H1 (cell line): Measurements from ENCODE around the gene PREX1. TPM values are rescaled to one million over a fixed set of nuclear protein-coding genes. Genes with fewer than 3 reads are reported as not detected.

Experiments
- CTCF ChIA-PET: fragments of 300-600 bp; sonication (Branson Sonifier 250); formaldehyde crosslinking; loops from one replicate; lab custom pipeline; 2021; ENCODE audit not compliant: partially characterized antibody; lab: Charles Lee
- POLR2A ChIA-PET: fragments of 300-600 bp; sonication (Branson Sonifier 250); formaldehyde crosslinking; loops from one replicate; lab custom pipeline; 2021; ENCODE audit warnings: inconsistent platforms; ENCODE audit not compliant: partially characterized antibody; lab: Charles Lee
- DNase-seq, 2 experiments: peaks; one replicate each; pipeline versions ENCODE4 v3.0.0 to v3.0.0-alpha.2; 2010 to 2022; ENCODE audit warnings: low spot score in 2 of 2, low read depth in 1 of 2, mixed read lengths in 1 of 2
- FAIRE-seq: peaks from 2 replicates; lab custom pipeline; 2011; peaks lifted over from hg19 to GRCh38; lab: Jason Lieb, UNC
- H2AFZ ChIP-seq: 2 replicates; pipeline ENCODE4 v1.8.1; 2012; ENCODE audit warnings: low read length, inconsistent platforms
- H2AK5ac ChIP-seq: 2 replicates; pipeline ENCODE4 v1.6.1; 2013; ENCODE audit warnings: low read depth, low read length
- H2BK120ac ChIP-seq: replicated peaks from 2 replicates; pipeline ENCODE3; 2013; ENCODE audit warnings: low read depth, low read length, inconsistent platforms
- H2BK12ac ChIP-seq: 2 replicates; pipeline ENCODE4 v1.6.1; 2013; ENCODE audit warnings: low read depth, low read length
- H2BK15ac ChIP-seq: 2 replicates; pipeline ENCODE4 v1.6.1; 2013; ENCODE audit warnings: low read length
- H2BK20ac ChIP-seq: 2 replicates; pipeline ENCODE4 v1.6.1; 2013; ENCODE audit warnings: low read length
- H2BK5ac ChIP-seq: 2 replicates; pipeline ENCODE4 v1.6.1; 2013; ENCODE audit warnings: low read depth, low read length
- H3K14ac ChIP-seq: 2 replicates; pipeline ENCODE4 v1.6.1; 2013; ENCODE audit warnings: inconsistent platforms; ENCODE audit not compliant: insufficient read length
- H3K18ac ChIP-seq: 2 replicates; pipeline ENCODE4 v1.6.1; 2013; ENCODE audit warnings: low read length; ENCODE audit errors: extremely low read depth
- H3K23ac ChIP-seq: 2 replicates; pipeline ENCODE4 v1.6.1; 2013; ENCODE audit warnings: inconsistent platforms; ENCODE audit not compliant: insufficient read length
- H3K23me2 ChIP-seq: 2 replicates; pipeline ENCODE4 v1.6.1; 2013; ENCODE audit warnings: low read depth, low read length
- H3K27ac ChIP-seq: 2 replicates; pipeline ENCODE4 v1.6.1; 2011; ENCODE audit warnings: low read depth, low read length, inconsistent platforms
- H3K27me3 ChIP-seq, 4 experiments: replicated peaks in 1 of 4; 1 replicate in 1 of 4; 2 replicates in 3 of 4; pipeline versions ENCODE4 v1.6.1 to v1.8.1; 2011 to 2013; ENCODE audit warnings: low read length in 3 of 4, mild to moderate bottlenecking in 3 of 4, inconsistent platforms in 2 of 4, mixed read lengths in 2 of 4, moderate library complexity in 1 of 4; ENCODE audit not compliant: control insufficient read depth in 3 of 4, insufficient read depth in 3 of 4; ENCODE audit errors: extremely low read depth in 1 of 4
- H3K36me3 ChIP-seq, 4 experiments: 2 replicates each; pipeline versions ENCODE4 v1.6.1 to v1.8.1; 2011 to 2013; ENCODE audit warnings: mild to moderate bottlenecking in 4 of 4, low read length in 3 of 4, moderate library complexity in 2 of 4, control low read depth in 1 of 4, inconsistent platforms in 1 of 4; ENCODE audit not compliant: insufficient read depth in 4 of 4, control insufficient read depth in 2 of 4
- H3K4ac ChIP-seq: replicated peaks from 2 replicates; pipeline ENCODE3; 2013; ENCODE audit warnings: low read length, low read depth, mixed read lengths, inconsistent platforms; ENCODE audit not compliant: insufficient read length
- H3K4me1 ChIP-seq, 4 experiments: replicated peaks in 1 of 4; 1 replicate in 1 of 4; 2 replicates in 3 of 4; pipeline versions ENCODE4 v1.6.1 to v1.8.1; 2011 to 2013; ENCODE audit warnings: low read length in 3 of 4, inconsistent platforms in 2 of 4, mixed read lengths in 1 of 4; ENCODE audit not compliant: insufficient read depth in 4 of 4, control insufficient read depth in 3 of 4
- H3K4me2 ChIP-seq, 2 experiments: 2 replicates each; pipeline versions ENCODE4 v1.6.1 to v1.8.1; 2011 to 2013; ENCODE audit warnings: low read depth in 2 of 2, low read length in 2 of 2, control low read depth in 1 of 2, inconsistent platforms in 1 of 2, mild to moderate bottlenecking in 1 of 2; ENCODE audit not compliant: insufficient read depth in 1 of 2
- H3K4me3 ChIP-seq, 4 experiments: fragments of 200-600, 300-600 bp in 1 of 4; sonication (generic), shearing (Covaris generic), sonication (Bioruptor Twin) in 1 of 4; 2 replicates each; pipeline versions ENCODE4 v1.5.1 to v1.8.1; 2011 to 2016; ENCODE audit warnings: low read length in 4 of 4, low read depth in 3 of 4, control low read depth in 2 of 4, inconsistent platforms in 2 of 4, mild to moderate bottlenecking in 2 of 4, mixed read lengths in 1 of 4, moderate library complexity in 1 of 4; ENCODE audit not compliant: insufficient read depth in 2 of 4; ENCODE audit errors: extremely low read depth in 1 of 4
- H3K56ac ChIP-seq: replicated peaks from 2 replicates; pipeline ENCODE3; 2013; ENCODE audit warnings: low read depth, mild to moderate bottlenecking, mixed read lengths, low read length, inconsistent platforms; ENCODE audit not compliant: insufficient read length
- H3K79me1 ChIP-seq: 2 replicates; pipeline ENCODE4 v1.6.1; 2013; ENCODE audit warnings: low read depth, low read length, control low read depth
- H3K79me2 ChIP-seq, 2 experiments: 2 replicates each; pipeline versions ENCODE4 v1.6.1 to v1.8.1; 2012 to 2013; ENCODE audit warnings: low read length in 2 of 2, mild to moderate bottlenecking in 2 of 2, inconsistent platforms in 1 of 2; ENCODE audit not compliant: insufficient read depth in 2 of 2, control insufficient read depth in 1 of 2
- H3K9ac ChIP-seq, 4 experiments: replicated peaks in 1 of 4; 1 replicate in 1 of 4; 2 replicates in 3 of 4; pipeline versions ENCODE4 v1.6.1 to v1.8.1; 2011 to 2013; ENCODE audit warnings: low read depth in 3 of 4, low read length in 3 of 4, control low read depth in 2 of 4, mild to moderate bottlenecking in 2 of 4, moderate library complexity in 2 of 4, inconsistent platforms in 1 of 4; ENCODE audit errors: extremely low read depth in 1 of 4
- H3K9me3 ChIP-seq, 2 experiments: 2 replicates each; pipeline versions ENCODE4 v1.6.1 to v1.8.1; 2012 to 2013; ENCODE audit warnings: mild to moderate bottlenecking in 2 of 2, moderate library complexity in 2 of 2, control low read depth in 1 of 2, inconsistent platforms in 1 of 2, low read depth in 1 of 2, low read length in 1 of 2, mixed read lengths in 1 of 2; ENCODE audit not compliant: insufficient read depth in 2 of 2
- H4K20me1 ChIP-seq, 2 experiments: replicated peaks in 1 of 2; 2 replicates each; pipeline versions ENCODE3 to v1.8.1; 2011 to 2013; ENCODE audit warnings: inconsistent platforms in 2 of 2, low read length in 2 of 2, mild to moderate bottlenecking in 1 of 2; ENCODE audit not compliant: insufficient read depth in 2 of 2, control insufficient read depth in 1 of 2
- H4K5ac ChIP-seq: 2 replicates; pipeline ENCODE4 v1.6.1; 2013; ENCODE audit warnings: low read length, low read depth, mixed read lengths, inconsistent platforms; ENCODE audit not compliant: insufficient read length
- H4K8ac ChIP-seq: 2 replicates; pipeline ENCODE4 v1.8.0; 2013; ENCODE audit warnings: mild to moderate bottlenecking, moderate library complexity, low read length, inconsistent platforms; ENCODE audit not compliant: insufficient read depth; ENCODE audit errors: extremely low read depth
- H4K91ac ChIP-seq: replicated peaks from 2 replicates; pipeline ENCODE3; 2013; ENCODE audit warnings: low read length, mixed read lengths, inconsistent platforms; ENCODE audit not compliant: insufficient read length
- ATF3 ChIP-seq: IDR thresholded peaks from 2 replicates; pipeline ENCODE4 v1.6.1; 2011; ENCODE audit warnings: low read depth, mild to moderate bottlenecking, low read length; ENCODE audit not compliant: insufficient read depth
- BCL11A ChIP-seq, 2 experiments: IDR thresholded peaks; one replicate each; pipeline ENCODE4 v1.6.1; 2011; ENCODE audit warnings: low read depth in 2 of 2, low read length in 2 of 2, mild to moderate bottlenecking in 2 of 2
- KDM5A ChIP-seq: fragments of 200-600 bp; IDR thresholded peaks from 2 replicates; pipeline ENCODE4 v1.7.1; 2012; ENCODE audit warnings: mild to moderate bottlenecking, low read length, inconsistent platforms, mixed read lengths
- MAFK ChIP-seq: IDR thresholded peaks from 2 replicates; pipeline ENCODE4 v1.6.1; 2012; ENCODE audit warnings: low read depth, mild to moderate bottlenecking, improper control_type of control experiment, low read length
- NANOG ChIP-seq: IDR thresholded peaks from 2 replicates; pipeline ENCODE4 v1.6.1; 2011; ENCODE audit warnings: low read length, low read depth, mild to moderate bottlenecking, inconsistent platforms; ENCODE audit not compliant: insufficient read depth, poor library complexity, severe bottlenecking
- PHF8 ChIP-seq: fragments of 200-600 bp; sonication (generic); conservative IDR thresholded peaks from 2 replicates; pipeline ENCODE4 v1.7.1; 2012; ENCODE audit warnings: low read depth, mild to moderate bottlenecking, inconsistent platforms, low read length, moderate library complexity
- RAD21 ChIP-seq, 2 experiments: IDR thresholded peaks in 1 of 2; conservative IDR thresholded peaks in 1 of 2; 2 replicates each; pipeline ENCODE4 v1.6.1; 2011; ENCODE audit warnings: low read depth in 2 of 2, low read length in 2 of 2, improper control_type of control experiment in 1 of 2, inconsistent platforms in 1 of 2, mild to moderate bottlenecking in 1 of 2, moderate library complexity in 1 of 2
- SIX5 ChIP-seq: IDR thresholded peaks from 2 replicates; pipeline ENCODE4 v1.6.1; 2011; ENCODE audit warnings: mild to moderate bottlenecking, low read depth, low read length
- SRF ChIP-seq: IDR thresholded peaks from 2 replicates; pipeline ENCODE4 v1.6.1; 2011; ENCODE audit warnings: mild to moderate bottlenecking, low read depth, low read length, moderate library complexity
- TAF7 ChIP-seq: optimal IDR thresholded peaks from 2 replicates; pipeline ENCODE3; 2011; ENCODE audit warnings: low read depth, mild to moderate bottlenecking, inconsistent platforms, low read length, moderate library complexity, borderline replicate concordance
- USF2 ChIP-seq: IDR thresholded peaks from 2 replicates; pipeline ENCODE4 v1.6.1; 2011; ENCODE audit warnings: low read length, improper control_type of control experiment
- WGBS, 2 experiments: shearing (Covaris generic) in 1 of 2; methylation state at CpG; one replicate each; pipeline versions ENCODE4 v1.1.6 to v1.1.7; 2013 to 2015; ENCODE audit warnings: low lambda C conversion rate in 2 of 2, mixed read lengths in 2 of 2, inconsistent platforms in 1 of 2, low coverage in 1 of 2, missing lambda C conversion rate in 1 of 2; ENCODE audit not compliant: insufficient replicate concordance in 2 of 2, insufficient coverage in 1 of 2, insufficient read length in 1 of 2; ENCODE audit errors: extremely low coverage in 1 of 2, missing lambda C conversion rate in 1 of 2; 5-methylcytosine and 5-hydroxymethylcytosine counted together
- polyA plus RNA-seq, 7 experiments: library from polyadenylated mRNA; depleted of rRNA in 3 of 7; stranded (reverse) in 5 of 7; unstranded in 2 of 7; fragments of >200 nt in 5 of 7; fragments of 200-250 nt in 2 of 7; gene quantifications; 1 replicate in 5 of 7; 2 replicates in 1 of 7; 4 replicates in 1 of 7; pipeline versions ENCODE4 v1.2.1 to v1.2.3, GENCODE V29; 2011 to 2013; ENCODE audit warnings: missing spikeins in 2 of 7, mixed read lengths in 2 of 7
- total RNA-seq: library from RNA; stranded (reverse); fragmentation: NEBNext Ultra II Directional; extraction: Animal tissue kit (Norgen Biotek cat#: 25700); gene quantifications from 2 replicates; pipeline ENCODE4 v1.2.1, GENCODE V29; 2021

The PREX1 gene
- total and polyA plus RNA-seq, 2 of the 8 experiments (the other 6 are each of a cell fraction or from before 2014, with no cell fraction given) = 10.7 to 12.8 TPM

DNA sequence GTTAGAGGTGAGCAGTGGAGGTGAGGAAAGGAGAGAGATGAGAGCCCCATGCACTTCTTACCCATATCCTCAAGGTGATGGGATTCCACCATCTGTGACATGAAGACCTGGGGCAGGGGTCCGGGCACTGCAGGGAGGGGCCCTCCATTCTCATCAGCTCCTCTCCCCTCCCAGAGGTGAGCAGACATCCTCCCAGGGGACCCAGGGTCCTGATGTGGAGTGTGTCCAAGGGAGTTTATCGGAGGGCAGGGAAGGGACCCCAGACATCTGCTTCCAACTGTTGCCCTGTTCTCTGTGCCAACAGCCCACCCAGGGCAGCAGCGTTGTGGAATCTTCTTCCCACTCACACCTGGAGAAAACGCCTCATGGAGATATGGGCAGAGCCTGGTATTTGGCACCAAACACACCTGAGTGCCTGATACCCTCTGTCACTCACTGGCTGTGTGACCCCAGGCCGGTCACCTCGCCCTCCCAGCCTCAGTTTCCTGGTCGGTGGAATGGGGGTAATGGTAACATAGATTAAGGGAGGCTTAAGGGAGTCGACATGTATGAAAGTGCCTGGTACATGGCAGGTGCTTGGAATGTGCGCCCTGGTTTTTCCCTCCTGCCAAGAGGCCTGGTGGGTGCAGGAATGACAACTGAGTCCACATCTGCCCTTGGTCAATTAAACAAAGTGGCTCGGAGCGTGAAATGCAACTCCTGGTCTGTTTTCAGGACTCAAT is 227.9 kb downstream of the PREX1 start:
- H3K4ac ChIP-seq = no peak overlapping the region
- TF ChIP-seq NANOG = no peak
- no peak for TF ChIP-seq USF2
- no peak for TF ChIP-seq BCL11A (IDR thresholded peaks at IDR 0.05; ENCODE audit: low read depth in 2 of 2, low read length in 2 of 2)
- no peak for TF ChIP-seq ATF3
- TF ChIP-seq TAF7 = no peak
- no peak for TF ChIP-seq SIX5
- TF ChIP-seq KDM5A = no peak
- no peak for TF ChIP-seq SRF
- no peak for TF ChIP-seq MAFK
- no peak for TF ChIP-seq RAD21 (IDR thresholded peaks at IDR 0.05 in 1 of 2, conservative IDR thresholded peaks at IDR 0.05 in 1 of 2; ENCODE audit: low read depth in 2 of 2, low read length in 2 of 2)
- TF ChIP-seq PHF8 = no peak

More for the DNA sequence above, 227.9 kb downstream of the PREX1 start:
- Histone ChIP-seq H3K4me2 (no peak overlapping the region), H2BK12ac (no peak overlapping the region), H3K18ac (no peak overlapping the region), H4K5ac (no peak overlapping the region), H4K91ac (no peak overlapping the region), H2AFZ (no peak overlapping the region), H2BK20ac (no peak overlapping the region), H3K4me1 (peaks cover 0 to 10% (median 4%) of the 10 kb centered on the region in 4 experiments; a peak in 5 of 7 replicates), H3K9ac (no peak overlapping the region), H2AK5ac (no peak overlapping the region), H3K23me2 (no peaks in the 10 kb centered on the region), H3K27ac (no peak overlapping the region), H2BK5ac (no peak overlapping the region), H3K23ac (no peak overlapping the region), H3K56ac (no peak overlapping the region), H3K79me1 (no peaks in the 10 kb centered on the region), H3K36me3 (no peaks in the 10 kb centered on the region), H3K27me3 (no peaks in the 10 kb centered on the region; a peak in 1 of 7 replicates), H2BK15ac (no peak overlapping the region), H3K14ac (no peak overlapping the region), H3K4me3 (no peak overlapping the region), H2BK120ac (no peak overlapping the region), H3K9me3 (no peaks in the 10 kb centered on the region), H4K8ac (no peak overlapping the region), H4K20me1 (no peaks in the 10 kb centered on the region), H3K79me2 (no peaks in the 10 kb centered on the region)
- 94% methylated on average over 10 of the region's 11 CpGs; no CpG with 5 or more reads in 1 of the 2 experiments for WGBS, 2 experiments
- FAIRE-seq (no peak), DNase-seq (no peak)
- POLR2A ChIA-PET = no interaction called here
- CTCF ChIA-PET = no interaction called here
